Gastrocnemius medialis (tissue), 4 donors: ENCODE results near the gene ADCY5. TPM values are rescaled to one million over a fixed set of nuclear protein-coding genes. Genes with fewer than 3 reads are reported as not detected.

Experiments used
- ATAC-seq, 2 donors: fragments of 150-250 bp; one replicate each; pipeline ENCODE4 v1.9.1; 2016
- DNase-seq, 2 donors: peaks; one replicate each; pipeline ENCODE4 v3.0.0-alpha.2; 2019
- H3K27ac ChIP-seq, 4 donors: fragments of 200-600 bp; sonication (generic); 1 replicate in 1 of 4; 2 replicates in 3 of 4; pipeline ENCODE4 v1.5.1; 2016 to 2018; ENCODE audit warnings: mild to moderate bottlenecking in 2 of 4, moderate library complexity in 1 of 4
- H3K27me3 ChIP-seq, 3 donors: fragments of 200-600 bp; sonication (generic) in 2 of 3; 1 replicate in 1 of 3; 2 replicates in 2 of 3; pipeline versions ENCODE4 v1.5.1 to v1.6.0; 2016 to 2019; ENCODE audit warnings: mild to moderate bottlenecking in 1 of 3, moderate library complexity in 1 of 3
- H3K36me3 ChIP-seq, 2 donors: fragments of 200-600 bp; sonication (generic) in 1 of 2; one replicate each; pipeline ENCODE4 v1.5.1; 2017 to 2018
- H3K4me1 ChIP-seq, 2 donors: fragments of 200-600 bp; sonication (generic) in 1 of 2; one replicate each; pipeline ENCODE4 v1.5.1; 2016 to 2017; ENCODE audit warnings: mild to moderate bottlenecking in 2 of 2
- H3K4me3 ChIP-seq, 4 donors: fragments of 200-600 bp; sonication (generic) in 3 of 4; 1 replicate in 1 of 4; 2 replicates in 3 of 4; pipeline ENCODE4 v1.5.1; 2016 to 2019; ENCODE audit warnings: mild to moderate bottlenecking in 2 of 4
- H3K9me3 ChIP-seq, 3 donors: fragments of 200-600 bp; sonication (generic) in 2 of 3; 1 replicate in 1 of 3; 2 replicates in 2 of 3; pipeline ENCODE4 v1.5.1; 2016 to 2019
- CTCF ChIP-seq, 5 experiments: fragments of 450-650 bp in 3 of 5; fragments of 200-600 bp in 2 of 5; sonication (generic) in 2 of 5; IDR thresholded peaks in 4 of 5; conservative IDR thresholded peaks in 1 of 5; 1 replicate in 4 of 5; 2 replicates in 1 of 5; pipeline ENCODE4 v1.5.1; 2016 to 2019; ENCODE audit warnings: antibody characterized with exemption in 5 of 5, mild to moderate bottlenecking in 3 of 5, moderate library complexity in 3 of 5
- POLR2A ChIP-seq, 2 donors: fragments of 450-650 bp; IDR thresholded peaks; one replicate each; pipeline ENCODE4 v1.6.1; 2017; ENCODE audit warnings: antibody characterized with exemption in 2 of 2, mild to moderate bottlenecking in 2 of 2, moderate library complexity in 2 of 2
- in situ Hi-C, 4 donors: fragments of 200-750 bp; cut with MboI; loops; one replicate each; pipeline versions ENCODE4 v1.15.0 to v1.8.0; 2017; ENCODE audit warnings: low sequenced_read_pairs in 4 of 4
- intact Hi-C: fragments of 100-400 bp; cut with DNase I; formaldehyde crosslinking; loops from one replicate; pipeline ENCODE4 v1.15.1; 2023; ENCODE audit warnings: low total_unique reads
- total RNA-seq, 4 donors: library from RNA; depleted of rRNA; stranded (reverse); fragments of >200 nt; gene quantifications; one replicate each; pipeline versions ENCODE4 v1.1.0 to v1.2.3, GENCODE V29; 2016

ADCY5 gene
- total RNA-seq, 4 donors from 2014 or later = 1.0 to 6.4 (median 4.3) TPM

- H3K4me1 ChIP-seq = no peaks in the 10 kb centered on the region
- no peak for TF ChIP-seq CTCF (IDR thresholded peaks at IDR 0.05 in 4 of 5, conservative IDR thresholded peaks at IDR 0.05 in 1 of 5)
- no peak for TF ChIP-seq POLR2A (IDR thresholded peaks at IDR 0.05)
These were observed 91.6 kb downstream of the ADCY5 start for GRCh38 chr3:123357275-123357674.

DNA sequence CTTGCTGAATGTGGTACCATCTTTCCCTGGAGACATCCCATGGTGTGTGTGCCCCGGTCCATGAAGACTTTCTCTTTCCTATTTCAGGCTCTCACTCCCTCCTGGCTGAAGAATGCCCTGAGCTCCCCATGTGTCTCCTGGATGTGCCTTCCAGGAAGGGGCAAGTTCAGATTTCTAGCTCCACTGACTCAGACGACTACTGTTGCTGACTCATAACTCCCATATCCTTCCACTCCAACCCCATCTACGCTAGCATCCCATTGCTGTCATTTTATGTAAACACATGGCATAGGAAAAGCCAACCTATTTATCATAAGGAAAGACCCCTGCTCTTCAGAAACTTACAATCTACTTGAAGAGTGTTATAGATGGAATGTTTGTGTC lies 95.0 kb downstream of the ADCY5 start:
- Histone ChIP-seq H3K27ac (no peak overlapping the region), H3K27me3 (peaks cover 0 to 9% (median 7%) of the 10 kb centered on the region in 3 donors), H3K36me3 (no peaks in the 10 kb centered on the region), H3K4me3 (no peak overlapping the region), H3K9me3 (no peaks in the 10 kb centered on the region), H3K4me1 (no peaks in the 10 kb centered on the region)
- in situ Hi-C loops = no loop called here
- ATAC-seq (no peak), DNase-seq (no peak)
- TF ChIP-seq CTCF (IDR thresholded peaks at IDR 0.05 in 4 of 5, conservative IDR thresholded peaks at IDR 0.05 in 1 of 5) (no peak), POLR2A (IDR thresholded peaks at IDR 0.05) (no peak)
- intact Hi-C loops = no loop called here

More at GRCh38 chr3:123357275-123357674, 91.6 kb downstream of the ADCY5 start:
- no peak overlapping the region for H3K27ac ChIP-seq
- in situ Hi-C loops (no loop called here), intact Hi-C loops (no loop called here)
- H3K4me3 ChIP-seq = no peak overlapping the region
- ATAC-seq = no peak
- peaks cover 0 to 4% (median 0%) of the 10 kb centered on the region in 3 donors for H3K27me3 ChIP-seq
- no peak for DNase-seq
- no peaks in the 10 kb centered on the region for H3K9me3 ChIP-seq
- no peaks in the 10 kb centered on the region for H3K36me3 ChIP-seq

DNA sequence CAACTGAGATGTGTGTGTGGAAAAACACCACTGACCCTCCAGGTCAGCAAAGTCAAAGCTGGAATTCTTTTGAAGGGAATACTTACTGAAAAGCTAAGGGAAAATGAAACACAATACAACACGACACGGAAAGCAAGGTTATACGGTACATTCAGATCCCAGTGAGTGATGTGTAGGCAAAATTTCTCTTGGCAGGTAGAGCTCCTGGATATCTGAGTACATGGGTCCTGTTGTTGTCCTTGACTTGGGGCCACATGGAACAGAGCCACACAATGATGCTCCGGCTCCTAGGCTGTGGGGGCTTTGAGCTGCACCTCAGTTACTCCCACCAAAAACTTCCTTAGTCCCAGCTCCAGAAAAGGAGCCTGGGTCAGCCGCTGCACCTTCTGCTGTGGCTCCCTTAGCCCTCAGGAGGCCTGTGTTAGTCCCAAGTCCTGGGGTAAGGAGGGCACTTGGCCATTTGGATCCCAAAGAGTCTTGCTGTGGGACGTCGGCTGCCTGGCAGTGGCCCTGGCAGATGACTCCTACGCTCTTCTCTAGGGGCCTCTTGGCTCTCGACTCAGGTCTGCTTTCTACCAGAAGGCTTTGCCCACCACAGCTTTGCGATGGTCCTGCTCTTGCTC lies 95.6 kb downstream of the ADCY5 start:
- Histone ChIP-seq H3K4me1 (no peaks in the 10 kb centered on the region), H3K27ac (no peak overlapping the region), H3K27me3 (peaks cover 0 to 9% (median 7%) of the 10 kb centered on the region in 3 donors), H3K9me3 (no peaks in the 10 kb centered on the region), H3K36me3 (no peaks in the 10 kb centered on the region), H3K4me3 (no peak overlapping the region)
- TF ChIP-seq CTCF (IDR thresholded peaks at IDR 0.05 in 4 of 5, conservative IDR thresholded peaks at IDR 0.05 in 1 of 5) = no peak
- no peak for TF ChIP-seq POLR2A (IDR thresholded peaks at IDR 0.05)
- intact Hi-C loops = no loop called here
- DNase-seq = no peak
- ATAC-seq = no peak
- in situ Hi-C loops = no loop called here

DNA sequence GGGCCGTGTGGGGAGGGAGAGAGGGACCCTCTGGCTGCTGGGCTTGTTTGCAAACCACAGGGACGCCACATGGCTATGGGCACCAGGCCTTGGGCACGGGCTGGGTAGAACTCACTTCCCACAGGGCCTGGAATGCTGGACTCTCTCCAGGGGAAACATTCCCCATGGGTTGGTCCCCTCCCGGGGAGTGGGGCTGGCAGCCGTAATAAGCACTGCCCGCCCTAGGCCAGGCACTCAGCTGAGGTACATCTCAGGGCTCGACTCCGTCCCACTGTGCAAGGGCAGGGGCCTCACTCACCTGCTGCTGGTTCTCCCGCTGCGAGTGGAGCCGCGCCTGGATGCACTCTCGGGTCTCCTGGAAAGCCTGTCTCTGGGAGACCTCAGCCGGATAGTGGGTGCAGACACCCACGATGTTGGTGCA lies 96.7 kb downstream of the ADCY5 start:
- Histone ChIP-seq H3K4me1 (no peaks in the 10 kb centered on the region), H3K27ac (no peak overlapping the region), H3K27me3 (peaks cover 0 to 9% (median 7%) of the 10 kb centered on the region in 3 donors), H3K9me3 (no peaks in the 10 kb centered on the region), H3K4me3 (no peak overlapping the region), H3K36me3 (no peaks in the 10 kb centered on the region)
- no peak for ATAC-seq
- DNase-seq = no peak
- TF ChIP-seq POLR2A (IDR thresholded peaks at IDR 0.05) (no peak), CTCF (IDR thresholded peaks at IDR 0.05 in 4 of 5, conservative IDR thresholded peaks at IDR 0.05 in 1 of 5) (no peak)
- intact Hi-C loops (no loop called here), in situ Hi-C loops (no loop called here)

DNA sequence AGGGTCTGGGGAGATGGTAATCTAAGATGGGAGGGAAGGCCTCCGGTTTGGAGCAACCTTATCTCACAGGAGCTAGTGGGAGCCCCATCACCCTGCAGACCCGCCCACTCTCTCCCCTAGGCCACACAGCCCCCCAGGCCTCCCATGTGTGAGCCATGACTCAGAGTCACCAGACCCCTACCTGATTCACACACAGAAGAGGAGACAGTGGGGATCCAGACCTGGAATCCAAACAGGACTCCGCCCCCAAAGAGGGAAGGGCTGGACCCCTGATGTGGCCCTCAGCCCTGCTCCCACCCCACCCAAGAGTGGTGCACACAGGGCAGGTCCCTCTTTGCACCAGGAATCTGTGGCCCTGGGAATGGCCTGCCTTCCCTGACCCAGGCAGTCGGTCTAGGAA lies 97.4 kb downstream of the ADCY5 start:
- in situ Hi-C loops (no loop called here), intact Hi-C loops (no loop called here)
- H3K4me1 ChIP-seq = no peaks in the 10 kb centered on the region
- ATAC-seq = no peak
- no peaks in the 10 kb centered on the region for H3K9me3 ChIP-seq
- peaks cover 0 to 9% (median 7%) of the 10 kb centered on the region in 3 donors for H3K27me3 ChIP-seq
- no peak overlapping the region for H3K27ac ChIP-seq
- DNase-seq = no peak
- no peak for TF ChIP-seq CTCF (IDR thresholded peaks at IDR 0.05 in 4 of 5, conservative IDR thresholded peaks at IDR 0.05 in 1 of 5)
- TF ChIP-seq POLR2A (IDR thresholded peaks at IDR 0.05) = no peak
- H3K4me3 ChIP-seq = no peak overlapping the region
- H3K36me3 ChIP-seq = no peaks in the 10 kb centered on the region
